ENCODE measurements around the gene UMPS.

DNA sequence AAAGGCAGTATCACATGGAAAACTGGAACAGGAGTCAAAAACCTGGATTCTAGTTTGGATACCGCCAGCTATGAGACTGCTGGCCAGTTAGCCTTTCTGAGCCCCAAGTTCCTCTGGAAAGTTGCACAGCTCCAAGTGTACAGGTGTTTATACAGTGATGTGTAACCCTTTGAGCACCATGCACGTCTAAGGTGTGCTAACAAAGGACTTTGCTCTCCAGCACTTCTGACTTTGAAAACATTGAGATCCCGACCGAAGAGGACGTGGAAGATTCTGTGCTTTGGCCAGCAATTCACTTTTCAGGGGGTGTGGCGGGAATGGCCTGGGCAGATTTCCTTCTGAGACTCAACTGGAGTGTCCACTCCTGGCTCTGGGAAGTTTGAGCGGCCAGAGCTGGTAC lies 45.8 kb upstream of the UMPS start:
- TF ChIP-seq, protein P1, sequence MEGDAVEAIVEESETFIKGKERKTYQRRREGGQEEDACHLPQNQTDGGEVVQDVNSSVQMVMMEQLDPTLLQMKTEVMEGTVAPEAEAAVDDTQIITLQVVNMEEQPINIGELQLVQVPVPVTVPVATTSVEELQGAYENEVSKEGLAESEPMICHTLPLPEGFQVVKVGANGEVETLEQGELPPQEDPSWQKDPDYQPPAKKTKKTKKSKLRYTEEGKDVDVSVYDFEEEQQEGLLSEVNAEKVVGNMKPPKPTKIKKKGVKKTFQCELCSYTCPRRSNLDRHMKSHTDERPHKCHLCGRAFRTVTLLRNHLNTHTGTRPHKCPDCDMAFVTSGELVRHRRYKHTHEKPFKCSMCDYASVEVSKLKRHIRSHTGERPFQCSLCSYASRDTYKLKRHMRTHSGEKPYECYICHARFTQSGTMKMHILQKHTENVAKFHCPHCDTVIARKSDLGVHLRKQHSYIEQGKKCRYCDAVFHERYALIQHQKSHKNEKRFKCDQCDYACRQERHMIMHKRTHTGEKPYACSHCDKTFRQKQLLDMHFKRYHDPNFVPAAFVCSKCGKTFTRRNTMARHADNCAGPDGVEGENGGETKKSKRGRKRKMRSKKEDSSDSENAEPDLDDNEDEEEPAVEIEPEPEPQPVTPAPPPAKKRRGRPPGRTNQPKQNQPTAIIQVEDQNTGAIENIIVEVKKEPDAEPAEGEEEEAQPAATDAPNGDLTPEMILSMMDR (IDR thresholded peaks at IDR 0.05): no peak
- TF ChIP-seq EP300 (IDR thresholded peaks at IDR 0.05): no peak
- TF ChIP-seq POLR2A (IDR thresholded peaks at IDR 0.05): no peak

Data from suprapubic skin (tissue), 3 donors.